22Rv1 (cell line): Measurements from ENCODE around the gene PLA2G2F.

ENCODE experiments used
- ZFX ChIP-seq: fragments of 450-650 bp; IDR thresholded peaks from 2 replicates; pipeline ENCODE4 v1.6.1; 2017; ENCODE audit warnings: antibody characterized with exemption, borderline replicate concordance
- TF ChIP-seq, protein P1 (sequence below): fragments of 450-650 bp; IDR thresholded peaks from 2 replicates; pipeline ENCODE4 v1.5.1; 2017; ENCODE audit warnings: mild to moderate bottlenecking

DNA sequence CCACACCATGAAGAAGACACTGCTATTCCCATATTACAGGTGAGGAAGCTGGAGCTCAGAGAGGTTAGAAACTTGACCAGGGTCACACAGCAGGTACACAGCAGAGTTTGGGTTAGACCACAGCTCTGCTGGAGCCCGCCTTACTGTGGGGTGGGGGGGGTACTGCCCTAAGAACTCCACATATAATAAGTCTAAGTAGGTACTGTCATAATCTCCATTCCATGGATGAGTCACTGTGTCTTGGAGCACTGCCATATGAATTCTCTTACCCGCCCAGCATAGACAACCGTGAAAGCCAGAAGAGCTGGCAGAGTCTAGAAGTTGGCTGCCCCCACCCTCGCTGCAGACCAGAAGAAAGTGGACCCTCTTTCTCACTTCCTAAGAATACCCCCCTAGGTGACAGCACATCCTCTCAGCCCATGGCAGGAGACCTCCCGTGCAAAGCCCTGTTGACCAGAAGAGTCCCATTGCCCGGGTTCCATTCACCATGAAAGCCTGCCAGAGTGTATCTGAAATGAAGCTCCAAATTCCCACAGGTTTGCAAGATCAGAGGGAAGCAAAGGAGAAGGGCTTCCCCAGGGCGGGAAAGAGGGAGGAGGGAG is 14.6 kb upstream of the PLA2G2F start:
- TF ChIP-seq, protein P1, sequence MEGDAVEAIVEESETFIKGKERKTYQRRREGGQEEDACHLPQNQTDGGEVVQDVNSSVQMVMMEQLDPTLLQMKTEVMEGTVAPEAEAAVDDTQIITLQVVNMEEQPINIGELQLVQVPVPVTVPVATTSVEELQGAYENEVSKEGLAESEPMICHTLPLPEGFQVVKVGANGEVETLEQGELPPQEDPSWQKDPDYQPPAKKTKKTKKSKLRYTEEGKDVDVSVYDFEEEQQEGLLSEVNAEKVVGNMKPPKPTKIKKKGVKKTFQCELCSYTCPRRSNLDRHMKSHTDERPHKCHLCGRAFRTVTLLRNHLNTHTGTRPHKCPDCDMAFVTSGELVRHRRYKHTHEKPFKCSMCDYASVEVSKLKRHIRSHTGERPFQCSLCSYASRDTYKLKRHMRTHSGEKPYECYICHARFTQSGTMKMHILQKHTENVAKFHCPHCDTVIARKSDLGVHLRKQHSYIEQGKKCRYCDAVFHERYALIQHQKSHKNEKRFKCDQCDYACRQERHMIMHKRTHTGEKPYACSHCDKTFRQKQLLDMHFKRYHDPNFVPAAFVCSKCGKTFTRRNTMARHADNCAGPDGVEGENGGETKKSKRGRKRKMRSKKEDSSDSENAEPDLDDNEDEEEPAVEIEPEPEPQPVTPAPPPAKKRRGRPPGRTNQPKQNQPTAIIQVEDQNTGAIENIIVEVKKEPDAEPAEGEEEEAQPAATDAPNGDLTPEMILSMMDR: no peak
- no peak for TF ChIP-seq ZFX
